Heart right ventricle (tissue), 16 donors: ENCODE measurements around the gene PARP16. TPM values are rescaled to one million over a fixed set of nuclear protein-coding genes. Genes with fewer than 3 reads are reported as not detected.

Source experiments
- ATAC-seq, 8 donors: fragments of 200-7000 bp; cut with Tn5 transposase; one replicate each; pipeline ENCODE4 v1.9.1; 2020; ENCODE audit warnings: mild to moderate bottlenecking in 8 of 8, moderate library complexity in 8 of 8, moderate number of reproducible peaks in 1 of 8
- DNase-seq, 2 donors: peaks; one replicate each; pipeline ENCODE4 v3.0.0-alpha.2; 2020
- H3K27ac ChIP-seq, 10 donors: fragments of 200-600 bp; sonication (generic) in 2 of 10; one replicate each; pipeline versions ENCODE4 v1.5.0 to v1.8.0; 2020 to 2022; ENCODE audit warnings: mild to moderate bottlenecking in 3 of 10
- H3K27me3 ChIP-seq, 7 donors: fragments of 200-600 bp; one replicate each; pipeline ENCODE4 v1.8.0; 2021 to 2022; ENCODE audit warnings: mild to moderate bottlenecking in 2 of 7
- H3K36me3 ChIP-seq, 9 donors: fragments of 200-600 bp; sonication (generic) in 1 of 9; one replicate each; pipeline versions ENCODE4 v1.5.0 to v1.8.0; 2020 to 2022; ENCODE audit warnings: mild to moderate bottlenecking in 2 of 9
- H3K4me1 ChIP-seq, 9 donors: fragments of 200-600 bp; sonication (generic) in 1 of 9; one replicate each; pipeline versions ENCODE4 v1.5.0 to v1.8.0; 2020 to 2022; ENCODE audit warnings: mild to moderate bottlenecking in 4 of 9
- H3K4me3 ChIP-seq, 10 donors: fragments of 200-600 bp; sonication (generic) in 2 of 10; one replicate each; pipeline versions ENCODE4 v1.5.0 to v1.8.0; 2020 to 2022; ENCODE audit warnings: mild to moderate bottlenecking in 7 of 10, moderate library complexity in 2 of 10
- H3K9me3 ChIP-seq, 11 donors: fragments of 200-600 bp in 10 of 11; sonication (generic) in 2 of 11; one replicate each; pipeline versions ENCODE4 v1.5.0 to v1.8.0; 2013 to 2022; ENCODE audit warnings: mild to moderate bottlenecking in 2 of 11, control low read depth in 1 of 11, moderate library complexity in 1 of 11
- WGBS, 2 donors: extraction: QIAGEN DNeasy Blood & Tissue Kit; methylation state at CpG; one replicate each; pipeline ENCODE4 v1.1.7; 2013; ENCODE audit warnings: inconsistent platforms in 1 of 2; 5-methylcytosine and 5-hydroxymethylcytosine counted together
- intact Hi-C, 10 donors: fragments of 100-400 bp; cut with DNase I; formaldehyde crosslinking; loops; one replicate each; pipeline versions ENCODE4 v1.11.1 to v1.14.2; 2022
- polyA plus RNA-seq, 2 donors: library from polyadenylated mRNA; stranded (reverse); fragments of 200-250 nt; gene quantifications; one replicate each; pipeline ENCODE4 v1.2.3, GENCODE V29; 2013
- total RNA-seq, 10 donors: library from RNA; stranded (reverse); fragmentation: NEBNext Ultra II Directional in 3 of 10; extraction: Animal tissue kit (Norgen Biotek cat#: 25700) in 3 of 10; gene quantifications; one replicate each; pipeline versions ENCODE4 v1.2.1 to v1.2.4, GENCODE V29; 2021 to 2023
- TF ChIP-seq, protein P1 (sequence below), 9 donors: fragments of 200-600 bp; sonication (generic) in 2 of 9; IDR thresholded peaks; one replicate each; pipeline versions ENCODE4 v1.5.0 to v1.8.0; 2021 to 2022; ENCODE audit warnings: antibody characterized with exemption in 9 of 9, mild to moderate bottlenecking in 5 of 9, moderate library complexity in 1 of 9
- donor health status: Arrhythmogenic right ventricular cardiomyopathy.
- donor health status: ischemic (EF 13 %, LVEDD 7.1; RV severe dilation, severe dysfunction).
- donor health status: healthy with polysubstance abuse.
- donor health status: DM: no; HTN: yes; CAD: no.
- donor health status: DM: no; HTN: no; CAD: no.
- donor health status: ischemic (EF 25% LVEDD 6.9; RV normal size, moderate dysfunction).
- donor health status: ischemic (EF 25% LVEDD 5.7; RV mildly dilated, moderate dysfunction).
- donor health status: healthy.
- donor health status: DM: yes; HTN: yes; CAD: no.
- donor health status: Ischemic cardiomyopathy.
- donor health status: ischemic (EF 35%, LVEDD 5.7; RV mildly dilated, moderate dysfunction).
- donor health status: nonischemic (EF 11% LVEDD 7.7; RV severe dilation, severe dysfunction).
- donor health status: DM: yes; HTN: yes; CAD: no.
- donor health status: PGD.
- donor health status: ischemic (EF 29% LVEDD 5.4; RV normal size, mild dysfunction).
- donor health status: nonischemic (EF 23%, LVEDD 6.1; RV moderate dilation, normal function).

The PARP16 gene
- total and polyA plus RNA-seq, 12 donors = 3.1 to 5.2 (median 4.7) TPM

DNA sequence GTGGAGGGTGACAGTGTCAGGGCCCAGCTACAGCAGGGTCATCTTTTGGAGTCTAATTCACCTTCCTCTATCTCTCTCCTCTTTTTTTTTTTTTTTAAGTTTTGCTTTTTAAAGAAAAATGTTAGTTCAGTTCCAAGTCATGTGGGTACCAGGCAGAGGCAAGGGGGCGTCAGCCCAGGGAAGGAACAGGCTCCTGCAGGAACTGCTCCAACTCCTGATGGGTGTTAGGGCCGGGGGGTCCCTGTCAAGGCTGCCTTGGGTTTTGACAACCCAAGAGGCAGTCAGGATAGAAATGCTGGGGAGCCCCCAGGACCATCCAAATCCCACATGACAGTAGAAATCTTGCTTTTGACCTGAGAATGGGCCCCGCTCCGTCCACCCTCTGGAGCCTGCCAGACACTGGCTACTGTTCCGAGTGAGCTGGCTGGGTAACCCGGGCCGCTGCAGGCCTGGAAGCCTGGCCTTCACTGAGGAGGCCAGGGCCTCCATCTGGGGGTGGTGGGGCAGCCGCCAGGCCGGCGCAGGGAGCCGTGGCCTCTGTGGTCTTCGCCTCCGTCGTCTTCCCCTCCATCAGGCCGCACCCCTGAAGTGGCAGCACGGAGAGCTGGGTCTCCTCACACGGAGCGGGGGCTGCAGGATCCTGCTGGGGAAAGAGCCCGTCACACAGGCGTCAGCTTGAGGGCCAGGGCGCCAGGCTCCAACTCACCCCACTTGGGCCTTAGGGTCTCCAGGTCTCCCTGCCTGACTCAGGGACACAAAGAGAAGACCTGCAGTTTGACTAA, 42.0 kb upstream of the PARP16 start:
- Histone ChIP-seq H3K27me3 (no peaks in the 10 kb centered on the region), H3K9me3 (no peaks in the 10 kb centered on the region), H3K4me1 (peaks cover 0 to 11% (median 6%) of the 10 kb centered on the region in 9 donors), H3K36me3 (no peaks in the 10 kb centered on the region), H3K27ac (no peak overlapping the region), H3K4me3 (no peak overlapping the region)
- WGBS, 2 donors = 93 to 96% methylated on average over 21 of the region's 21 CpGs
- TF ChIP-seq, protein P1, sequence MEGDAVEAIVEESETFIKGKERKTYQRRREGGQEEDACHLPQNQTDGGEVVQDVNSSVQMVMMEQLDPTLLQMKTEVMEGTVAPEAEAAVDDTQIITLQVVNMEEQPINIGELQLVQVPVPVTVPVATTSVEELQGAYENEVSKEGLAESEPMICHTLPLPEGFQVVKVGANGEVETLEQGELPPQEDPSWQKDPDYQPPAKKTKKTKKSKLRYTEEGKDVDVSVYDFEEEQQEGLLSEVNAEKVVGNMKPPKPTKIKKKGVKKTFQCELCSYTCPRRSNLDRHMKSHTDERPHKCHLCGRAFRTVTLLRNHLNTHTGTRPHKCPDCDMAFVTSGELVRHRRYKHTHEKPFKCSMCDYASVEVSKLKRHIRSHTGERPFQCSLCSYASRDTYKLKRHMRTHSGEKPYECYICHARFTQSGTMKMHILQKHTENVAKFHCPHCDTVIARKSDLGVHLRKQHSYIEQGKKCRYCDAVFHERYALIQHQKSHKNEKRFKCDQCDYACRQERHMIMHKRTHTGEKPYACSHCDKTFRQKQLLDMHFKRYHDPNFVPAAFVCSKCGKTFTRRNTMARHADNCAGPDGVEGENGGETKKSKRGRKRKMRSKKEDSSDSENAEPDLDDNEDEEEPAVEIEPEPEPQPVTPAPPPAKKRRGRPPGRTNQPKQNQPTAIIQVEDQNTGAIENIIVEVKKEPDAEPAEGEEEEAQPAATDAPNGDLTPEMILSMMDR (IDR thresholded peaks at IDR 0.05) = no peak
- DNase-seq = no peak
- intact Hi-C loops = loop anchor here in 2 of 10 donors (5.0 kb wide), 1 partner anchor 39 kb away; no protein-coding TSS in a partner anchor
- ATAC-seq = no peak

GRCh38 chr15:65327651-65328393, 41.1 kb upstream of the PARP16 start:
- ATAC-seq (no peak), DNase-seq (no peak)
- Histone ChIP-seq H3K4me1 (peaks cover 0 to 17% (median 6%) of the 10 kb centered on the region in 9 donors), H3K27ac (no peak overlapping the region), H3K36me3 (no peaks in the 10 kb centered on the region), H3K4me3 (no peak overlapping the region), H3K9me3 (no peaks in the 10 kb centered on the region), H3K27me3 (no peaks in the 10 kb centered on the region)
- intact Hi-C loops = loop anchor here in 2 of 10 donors (5.0 kb wide), 1 partner anchor 39 kb away; no protein-coding TSS in a partner anchor
- 82 to 88% methylated on average over 12 of the region's 12 CpGs for WGBS, 2 donors
- TF ChIP-seq, protein P1 (IDR thresholded peaks at IDR 0.05) = no peak

GRCh38 chr15:65326818-65327217, 40.1 kb upstream of the PARP16 start:
- TF ChIP-seq, protein P1 (IDR thresholded peaks at IDR 0.05) = no peak
- Histone ChIP-seq H3K27ac (no peak overlapping the region), H3K9me3 (no peaks in the 10 kb centered on the region), H3K4me1 (peaks cover 0 to 20% (median 6%) of the 10 kb centered on the region in 9 donors), H3K27me3 (no peaks in the 10 kb centered on the region), H3K36me3 (no peaks in the 10 kb centered on the region), H3K4me3 (no peak overlapping the region)
- 85 to 88% methylated on average over 2 of the region's 2 CpGs for WGBS, 2 donors
- intact Hi-C loops = loop anchor here in 2 of 10 donors (5.0 kb wide), 1 partner anchor 40 kb away; no protein-coding TSS in a partner anchor
- no peak for DNase-seq
- ATAC-seq = no peak

GRCh38 chr15:65326117-65326526, 39.4 kb upstream of the PARP16 start:
- ATAC-seq (peak in 7 of 8 donors; percentile 47 to 75 (median 59)), DNase-seq (peak in 1 of 2 donors; percentile 36)
- intact Hi-C loops = loop anchor here in 2 of 10 donors (5.0 kb wide), 1 partner anchor 41 kb away; no protein-coding TSS in a partner anchor
- Histone ChIP-seq H3K27me3 (no peaks in the 10 kb centered on the region), H3K4me1 (peaks cover 0 to 20% (median 6%) of the 10 kb centered on the region in 9 donors), H3K4me3 (no peak overlapping the region), H3K36me3 (no peaks in the 10 kb centered on the region), H3K27ac (no peak overlapping the region), H3K9me3 (no peaks in the 10 kb centered on the region)
- TF ChIP-seq, protein P1 (IDR thresholded peaks at IDR 0.05) = no peak
- WGBS, 2 donors = 44 to 54% methylated on average over 12 of the region's 12 CpGs
